Activated T-cell treated with anti-CD3 and anti-CD28 coated beads for 48 hours (primary cell): ENCODE data around the gene MTHFD2.
"Not testable (repeated sequence)": the region's sequence is repeated elsewhere in the genome, so short reads cannot be mapped to it uniquely, and the experiment has no call there.

Experiments used
- DNase-seq: peaks from one replicate; pipeline ENCODE4 v3.0.0-alpha.2; 2020; ENCODE audit warnings: low read depth

The MTHFD2 gene

GRCh38 chr2:74228772-74229171 is 30.4 kb downstream of the MTHFD2 start:
- no peak for DNase-seq

GRCh38 chr2:74229865-74230264 is 31.4 kb downstream of the MTHFD2 start:
- not testable (repeated sequence) for DNase-seq

- no peak for DNase-seq
These were observed 34.0 kb downstream of the MTHFD2 start for GRCh38 chr2:74232426-74232825.

- no peak for DNase-seq
These were observed 35.2 kb downstream of the MTHFD2 start for GRCh38 chr2:74233648-74234047.

- no peak for DNase-seq
These were observed 36.6 kb downstream of the MTHFD2 start for GRCh38 chr2:74235041-74235440.

GRCh38 chr2:74238879-74239278 is 40.5 kb downstream of the MTHFD2 start:
- no peak for DNase-seq

- no peak for DNase-seq
These were observed 40.9 kb downstream of the MTHFD2 start for GRCh38 chr2:74239346-74239745.

GRCh38 chr2:74242354-74243071 is 44.1 kb downstream of the MTHFD2 start:
- no peak for DNase-seq

- no peak for DNase-seq
These were observed 45.9 kb downstream of the MTHFD2 start for GRCh38 chr2:74244286-74244685.

- no peak for DNase-seq
These were observed 48.2 kb downstream of the MTHFD2 start for GRCh38 chr2:74246496-74247195.

GRCh38 chr2:74249406-74250122 is 51.1 kb downstream of the MTHFD2 start:
- DNase-seq: no peak

- DNase-seq: peak; percentile 43
These were observed 51.8 kb downstream of the MTHFD2 start for GRCh38 chr2:74250189-74250631.

GRCh38 chr2:74252036-74252435 is 53.6 kb downstream of the MTHFD2 start:
- DNase-seq: no peak

GRCh38 chr2:74252862-74253261 is 54.4 kb downstream of the MTHFD2 start:
- no peak for DNase-seq

- no peak for DNase-seq
These were observed 55.0 kb downstream of the MTHFD2 start for GRCh38 chr2:74253306-74253970.

- DNase-seq: no peak
These were observed 55.5 kb downstream of the MTHFD2 start for GRCh38 chr2:74253971-74254310.

- DNase-seq: no peak
These were observed 57.3 kb downstream of the MTHFD2 start for GRCh38 chr2:74255660-74256213.

- DNase-seq: no peak
These were observed 60.8 kb downstream of the MTHFD2 start for GRCh38 chr2:74259191-74259590.

GRCh38 chr2:74259733-74260132 is 61.3 kb downstream of the MTHFD2 start:
- DNase-seq: no peak

GRCh38 chr2:74260495-74260894 is 62.1 kb downstream of the MTHFD2 start:
- no peak for DNase-seq

GRCh38 chr2:74261204-74261864 is 62.9 kb downstream of the MTHFD2 start:
- no peak for DNase-seq

- no peak for DNase-seq
These were observed 64.3 kb downstream of the MTHFD2 start for GRCh38 chr2:74262681-74263080.
